Retinal pigment epithelial cell (primary cell): Measurements from ENCODE around the gene SCAPER.
A peak's percentile ranks its signal among the peaks of the same experiment; 100 is the strongest.

Experiments used
- DNase-seq: peaks from one replicate; pipeline ENCODE4 v3.0.0-alpha.2; 2010; ENCODE audit warnings: low read depth
- H3K4me3 ChIP-seq: 2 replicates; pipeline ENCODE4 v1.5.1; 2011; ENCODE audit warnings: mild to moderate bottlenecking, low read length, control low read depth, moderate library complexity
- TF ChIP-seq, protein P1 (sequence below): conservative IDR thresholded peaks from 2 replicates; pipeline ENCODE4 v1.5.1; 2011; ENCODE audit warnings: low read depth, low read length, control low read depth, inconsistent platforms

The SCAPER gene

DNA sequence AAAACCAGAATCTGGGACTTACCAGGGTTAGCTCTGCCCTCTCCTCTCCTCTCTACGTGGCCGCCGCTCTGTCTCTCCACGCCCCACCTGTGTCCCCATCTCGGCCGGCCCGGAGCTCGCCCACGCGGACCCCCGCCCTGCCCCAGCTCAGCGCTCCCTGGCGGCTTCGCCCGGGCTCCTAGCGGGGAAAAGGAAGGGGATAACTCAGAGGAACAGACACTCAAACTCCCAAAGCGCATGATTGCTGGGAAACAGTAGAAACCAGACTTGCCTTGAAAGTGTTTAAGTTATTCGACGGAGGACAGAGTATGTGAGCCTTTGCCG, 563.1 kb downstream of the SCAPER start:
- no peak overlapping the region for H3K4me3 ChIP-seq
- TF ChIP-seq, protein P1, sequence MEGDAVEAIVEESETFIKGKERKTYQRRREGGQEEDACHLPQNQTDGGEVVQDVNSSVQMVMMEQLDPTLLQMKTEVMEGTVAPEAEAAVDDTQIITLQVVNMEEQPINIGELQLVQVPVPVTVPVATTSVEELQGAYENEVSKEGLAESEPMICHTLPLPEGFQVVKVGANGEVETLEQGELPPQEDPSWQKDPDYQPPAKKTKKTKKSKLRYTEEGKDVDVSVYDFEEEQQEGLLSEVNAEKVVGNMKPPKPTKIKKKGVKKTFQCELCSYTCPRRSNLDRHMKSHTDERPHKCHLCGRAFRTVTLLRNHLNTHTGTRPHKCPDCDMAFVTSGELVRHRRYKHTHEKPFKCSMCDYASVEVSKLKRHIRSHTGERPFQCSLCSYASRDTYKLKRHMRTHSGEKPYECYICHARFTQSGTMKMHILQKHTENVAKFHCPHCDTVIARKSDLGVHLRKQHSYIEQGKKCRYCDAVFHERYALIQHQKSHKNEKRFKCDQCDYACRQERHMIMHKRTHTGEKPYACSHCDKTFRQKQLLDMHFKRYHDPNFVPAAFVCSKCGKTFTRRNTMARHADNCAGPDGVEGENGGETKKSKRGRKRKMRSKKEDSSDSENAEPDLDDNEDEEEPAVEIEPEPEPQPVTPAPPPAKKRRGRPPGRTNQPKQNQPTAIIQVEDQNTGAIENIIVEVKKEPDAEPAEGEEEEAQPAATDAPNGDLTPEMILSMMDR, result no peak
- DNase-seq, result no peak

DNA sequence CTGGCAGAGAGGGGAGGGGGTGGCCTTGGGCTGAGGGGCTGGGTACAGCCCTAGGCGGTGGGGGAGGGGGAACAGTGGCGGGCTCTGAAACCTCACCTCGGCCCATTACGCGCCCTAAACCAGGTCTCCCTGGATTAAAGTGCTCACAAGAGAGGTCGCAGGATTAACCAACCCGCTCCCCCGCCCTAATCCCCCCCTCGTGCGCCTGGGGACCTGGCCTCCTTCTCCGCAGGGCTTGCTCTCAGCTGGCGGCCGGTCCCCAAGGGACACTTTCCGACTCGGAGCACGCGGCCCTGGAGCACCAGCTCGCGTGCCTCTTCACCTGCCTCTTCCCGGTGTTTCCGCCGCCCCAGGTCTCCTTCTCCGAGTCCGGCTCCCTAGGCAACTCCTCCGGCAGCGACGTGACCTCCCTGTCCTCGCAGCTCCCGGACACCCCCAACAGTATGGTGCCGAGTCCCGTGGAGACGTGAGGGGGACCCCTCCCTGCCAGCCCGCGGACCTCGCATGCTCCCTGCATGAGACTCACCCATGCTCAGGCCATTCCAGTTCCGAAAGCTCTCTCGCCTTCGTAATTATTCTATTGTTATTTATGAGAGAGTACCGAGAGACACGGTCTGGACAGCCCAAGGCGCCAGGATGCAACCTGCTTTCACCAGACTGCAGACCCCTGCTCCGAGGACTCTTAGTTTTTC, 563.6 kb downstream of the SCAPER start:
- no peak for DNase-seq
- H3K4me3 ChIP-seq, result no peak overlapping the region

GRCh38 chr15:76340803-76341365, 564.3 kb downstream of the SCAPER start:
- no peak overlapping the region for H3K4me3 ChIP-seq
- DNase-seq, result no peak
- TF ChIP-seq, protein P1, result peak; percentile 37

More for the DNA sequence above, 563.6 kb downstream of the SCAPER start:
- TF ChIP-seq, protein P1, result no peak

DNA sequence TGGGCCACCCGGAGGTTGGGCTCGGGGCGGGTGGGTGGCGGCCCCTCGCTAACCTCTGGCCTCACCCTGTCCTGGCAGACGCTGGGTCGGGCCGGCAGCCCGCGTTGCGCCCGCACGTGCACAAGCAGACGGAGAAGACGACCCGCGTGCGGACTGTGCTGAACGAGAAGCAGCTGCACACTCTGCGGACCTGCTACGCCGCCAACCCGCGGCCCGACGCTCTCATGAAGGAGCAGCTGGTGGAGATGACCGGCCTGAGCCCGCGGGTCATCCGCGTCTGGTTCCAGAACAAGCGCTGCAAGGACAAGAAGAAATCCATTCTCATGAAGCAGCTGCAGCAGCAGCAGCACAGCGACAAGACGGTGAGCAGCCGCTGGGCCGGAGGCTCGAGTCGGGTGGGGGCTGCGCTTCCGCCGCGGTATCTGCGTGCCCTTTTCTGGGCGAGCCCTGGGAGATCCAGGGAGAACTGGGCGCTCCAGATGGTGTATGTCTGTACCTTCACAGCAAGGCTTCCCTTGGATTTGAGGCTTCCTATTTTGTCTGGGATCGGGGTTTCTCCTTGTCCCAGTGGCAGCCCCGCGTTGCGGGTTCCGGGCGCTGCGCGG, 564.8 kb downstream of the SCAPER start:
- TF ChIP-seq, protein P1, result no peak
- H3K4me3 ChIP-seq, result no peak overlapping the region
- no peak for DNase-seq

- H3K4me3 ChIP-seq, result no peak overlapping the region
- no peak for DNase-seq
- TF ChIP-seq, protein P1, result no peak
Observed at GRCh38 chr15:76339305-76340197, 565.6 kb downstream of the SCAPER start.

DNA sequence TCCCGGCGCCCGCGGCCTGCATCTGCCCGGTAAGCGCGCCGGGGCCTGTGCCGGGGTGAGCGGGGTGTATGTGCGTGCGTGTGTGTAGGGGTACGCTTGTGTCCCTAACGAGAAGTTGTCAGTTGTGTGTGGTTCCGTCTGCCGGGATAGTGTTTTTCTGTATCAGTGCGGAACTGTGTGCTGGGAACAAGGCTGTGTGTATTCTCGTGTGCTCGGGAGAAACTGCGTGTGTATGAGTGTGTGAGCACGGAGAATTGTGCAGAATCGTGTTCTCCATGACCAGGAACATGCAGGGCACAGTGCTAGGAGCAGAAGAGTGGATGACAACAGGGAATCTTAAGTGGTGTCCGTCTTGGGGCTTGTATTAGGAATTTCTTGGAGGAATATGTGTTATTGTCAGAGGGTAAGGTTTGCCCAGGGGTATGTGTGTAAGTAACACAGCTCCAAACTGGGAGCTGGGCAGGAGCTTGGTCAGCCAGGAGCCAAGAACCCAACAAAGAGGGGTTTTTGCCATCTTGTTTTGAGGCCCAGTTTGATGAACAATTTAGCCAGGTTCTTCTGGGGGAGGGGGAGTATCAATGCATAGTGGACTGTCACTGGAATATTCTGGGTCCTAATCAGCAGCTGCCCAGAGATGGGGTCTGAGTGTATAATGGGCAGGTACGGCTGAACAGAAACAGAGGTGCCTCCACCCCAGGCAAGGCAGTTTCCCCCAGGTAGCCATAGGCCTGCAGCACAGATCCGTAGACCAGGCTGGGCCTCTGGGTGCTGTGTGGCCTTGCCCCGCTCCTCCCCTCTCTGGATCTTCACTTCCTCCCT, 566.4 kb downstream of the SCAPER start:
- no peak for DNase-seq
- no peak overlapping the region for H3K4me3 ChIP-seq
- TF ChIP-seq, protein P1, result no peak
